HepG2 (cell line): ENCODE data around the gene SLC12A1. TPM values are rescaled to one million over a fixed set of nuclear protein-coding genes. Genes with fewer than 3 reads are reported as not detected.

Experiments used
- ELF3 ChIP-seq: IDR thresholded peaks from 2 replicates; pipeline ENCODE4 v1.6.1; 2016; ENCODE audit warnings: missing genetic modification reagents, missing compliant biosample characterization
- GATAD2A ChIP-seq: IDR thresholded peaks from 2 replicates; pipeline ENCODE4 v1.6.1; 2016
- KDM2A ChIP-seq: sonication (generic); formaldehyde crosslinking; IDR thresholded peaks from 2 replicates; pipeline ENCODE4 v1.4.0; 2020; ENCODE audit warnings: low read depth, missing genetic modification reagents, borderline replicate concordance
- KLF6 ChIP-seq: IDR thresholded peaks from 2 replicates; pipeline ENCODE4 v1.8.0; 2016; ENCODE audit warnings: missing biosample characterization, missing genetic modification reagents
- MLXIP ChIP-seq: sonication (generic); formaldehyde crosslinking; IDR thresholded peaks from 2 replicates; pipeline ENCODE4 v1.9.0; 2021; ENCODE audit warnings: missing genetic modification reagents, borderline replicate concordance
- MXD3 ChIP-seq: IDR thresholded peaks from 2 replicates; pipeline ENCODE4 v1.6.1; 2016; ENCODE audit warnings: mild to moderate bottlenecking, missing biosample characterization, missing genetic modification reagents
- MXI1 ChIP-seq: IDR thresholded peaks from 3 replicates; pipeline ENCODE4 v1.6.1; 2012; ENCODE audit warnings: low read depth, low read length, inconsistent platforms, borderline replicate concordance
- PHF8 ChIP-seq: sonication (generic); formaldehyde crosslinking; IDR thresholded peaks from 2 replicates; pipeline ENCODE4 v1.5.0; 2020; ENCODE audit warnings: missing genetic modification reagents
- SOX6 ChIP-seq, 2 experiments: fragments of 450-650 bp in 1 of 2; sonication (generic) in 1 of 2; formaldehyde crosslinking in 1 of 2; IDR thresholded peaks; 2 replicates each; pipeline versions ENCODE4 v1.4.0 to v1.6.1; 2017 to 2020; ENCODE audit warnings: antibody characterized with exemption in 1 of 2, mild to moderate bottlenecking in 1 of 2, missing genetic modification reagents in 1 of 2
- SP1 ChIP-seq, 2 experiments: fragments of 450-650 bp in 1 of 2; sonication (generic) in 1 of 2; formaldehyde crosslinking in 1 of 2; IDR thresholded peaks; 2 replicates each; pipeline versions ENCODE4 v1.4.0 to v1.6.1; 2016 to 2020; ENCODE audit warnings: missing genetic modification reagents in 1 of 2
- SP140L ChIP-seq: sonication (generic); formaldehyde crosslinking; IDR thresholded peaks from 2 replicates; pipeline ENCODE4 v1.4.0; 2020; ENCODE audit warnings: missing genetic modification reagents, borderline replicate concordance
- SRY ChIP-seq: sonication (generic); formaldehyde crosslinking; IDR thresholded peaks from 2 replicates; pipeline ENCODE4 v1.8.0; 2022; ENCODE audit warnings: mild to moderate bottlenecking, missing genetic modification reagents
- SYNCRIP ChIP-seq: fragments of 200-400 bp; formaldehyde crosslinking; IDR thresholded peaks from 2 replicates; pipeline ENCODE4 v1.6.1; 2018; ENCODE audit warnings: mild to moderate bottlenecking, low read depth, low read length; ENCODE audit not compliant: insufficient read depth
- ZBED4 ChIP-seq: sonication (generic); formaldehyde crosslinking; IDR thresholded peaks from 2 replicates; pipeline ENCODE4 v1.4.0; 2020; ENCODE audit warnings: missing genetic modification reagents, borderline replicate concordance
- ZBTB43 ChIP-seq: sonication (generic); formaldehyde crosslinking; conservative IDR thresholded peaks from 2 replicates; pipeline ENCODE4 v1.4.0; 2020; ENCODE audit warnings: missing genetic modification reagents
- ZFP36L2 ChIP-seq: sonication (generic); formaldehyde crosslinking; IDR thresholded peaks from 2 replicates; pipeline ENCODE4 v1.4.0; 2020; ENCODE audit warnings: missing genetic modification reagents
- ZNF264 ChIP-seq: sonication (generic); formaldehyde crosslinking; IDR thresholded peaks from 2 replicates; pipeline ENCODE4 v1.4.0; 2020; ENCODE audit warnings: missing genetic modification reagents
- ZNF335 ChIP-seq: sonication (generic); formaldehyde crosslinking; IDR thresholded peaks from 2 replicates; pipeline ENCODE4 v1.4.0; 2020; ENCODE audit warnings: missing genetic modification reagents
- ZNF430 ChIP-seq: sonication (generic); formaldehyde crosslinking; IDR thresholded peaks from 2 replicates; pipeline ENCODE4 v1.9.0; 2021; ENCODE audit warnings: mild to moderate bottlenecking, missing genetic modification reagents
- ZNF547 ChIP-seq: sonication (generic); formaldehyde crosslinking; IDR thresholded peaks from 2 replicates; pipeline ENCODE4 v1.5.1; 2020; ENCODE audit warnings: mild to moderate bottlenecking, missing genetic modification reagents
- ZNF670 ChIP-seq: sonication (generic); formaldehyde crosslinking; IDR thresholded peaks from 2 replicates; pipeline ENCODE4 v1.8.0; 2022; ENCODE audit warnings: mild to moderate bottlenecking, missing genetic modification reagents, borderline replicate concordance
- polyA plus RNA-seq, 8 experiments: library from polyadenylated mRNA; depleted of rRNA in 3 of 8; stranded (reverse) in 7 of 8; unstranded in 1 of 8; fragments of >200 nt; fragmentation: Illumina TruSeq in 4 of 8; extraction: Trizol in 4 of 8; gene quantifications; 2 replicates each; pipeline versions ENCODE4 v1.2.1 to v1.2.3, GENCODE V29; 2011 to 2016; ENCODE audit warnings: low read depth in 4 of 8, missing spikeins in 1 of 8, mixed read lengths in 1 of 8; ENCODE audit not compliant: insufficient read depth in 1 of 8
- total RNA-seq, 5 experiments: library from RNA; depleted of rRNA; stranded (reverse); fragments of >200 nt; fragmentation: Illumina TruSeq; extraction: Trizol; gene quantifications; 2 replicates each; pipeline ENCODE4 v1.2.3, GENCODE V29; 2016; ENCODE audit warnings: low read depth in 1 of 5

SLC12A1 gene
- total and polyA plus RNA-seq, 2 of the 13 experiments (the other 11 are each of a cell fraction or from before 2014, with no cell fraction given) = not detected

GRCh38 chr15:48190932-48191573, 15.0 kb upstream of the SLC12A1 start (continued):
- TF ChIP-seq GATAD2A (CRISPR knock-in tag) (no peak), MLXIP (CRISPR knock-in tag) (peak; percentile 77; the same call in 1 of the 2 replicates), SP140L (CRISPR knock-in tag) (peak; percentile 45; the same call in 1 of the 2 replicates), ELF3 (CRISPR knock-in tag) (0 out of 2 replicates have a peak, but pooled peaks have one; percentile 46), ZNF670 (CRISPR knock-in tag) (0 out of 2 replicates have a peak, but pooled peaks have one; percentile 62), SOX6 (IDR thresholded peaks at IDR 0.05) (no peak), SOX6 (CRISPR knock-in tag; IDR thresholded peaks at IDR 0.05) (no peak), MXI1 (no peak), ZNF547 (CRISPR knock-in tag) (no peak), SP1 (IDR thresholded peaks at IDR 0.05) (no peak), SP1 (CRISPR knock-in tag; IDR thresholded peaks at IDR 0.05) (no peak), PHF8 (CRISPR knock-in tag) (no peak), KLF6 (CRISPR knock-in tag) (peak; percentile 86; the same call in 1 of the 2 replicates), ZNF335 (CRISPR knock-in tag) (0 out of 2 replicates have a peak, but pooled peaks have one; percentile 25), SYNCRIP (no peak), ZBED4 (CRISPR knock-in tag) (peak; percentile 35; the same call in 1 of the 2 replicates), SRY (CRISPR knock-in tag) (peak; percentile 86; the same call in 1 of the 2 replicates), KDM2A (CRISPR knock-in tag) (0 out of 2 replicates have a peak, but pooled peaks have one; percentile 37), ZNF430 (0 out of 2 replicates have a peak, but pooled peaks have one; percentile 28), MXD3 (CRISPR knock-in tag) (0 out of 2 replicates have a peak, but pooled peaks have one; percentile 40), ZNF264 (0 out of 2 replicates have a peak, but pooled peaks have one; percentile 53), ZBTB43 (CRISPR knock-in tag) (peak; percentile 76; the same call in 1 of the 2 replicates), ZFP36L2 (0 out of 2 replicates have a peak, but pooled peaks have one; percentile 66)
